ELF-1 (cell line): ENCODE measurements around the gene ADAMTS12.
A peak's percentile ranks its signal among the peaks of the same experiment; 100 is the strongest.

ENCODE experiments used
- DNase-seq: peaks from one replicate; pipeline ENCODE4 v3.0.0-alpha.2; 2016; ENCODE audit warnings: low read depth, low spot score

The ADAMTS12 gene

GRCh38 chr5:33761139-33761538, 130.7 kb downstream of the ADAMTS12 start:
- peak; percentile 51 for DNase-seq

GRCh38 chr5:33758737-33759136, 133.1 kb downstream of the ADAMTS12 start:
- no peak for DNase-seq

DNA sequence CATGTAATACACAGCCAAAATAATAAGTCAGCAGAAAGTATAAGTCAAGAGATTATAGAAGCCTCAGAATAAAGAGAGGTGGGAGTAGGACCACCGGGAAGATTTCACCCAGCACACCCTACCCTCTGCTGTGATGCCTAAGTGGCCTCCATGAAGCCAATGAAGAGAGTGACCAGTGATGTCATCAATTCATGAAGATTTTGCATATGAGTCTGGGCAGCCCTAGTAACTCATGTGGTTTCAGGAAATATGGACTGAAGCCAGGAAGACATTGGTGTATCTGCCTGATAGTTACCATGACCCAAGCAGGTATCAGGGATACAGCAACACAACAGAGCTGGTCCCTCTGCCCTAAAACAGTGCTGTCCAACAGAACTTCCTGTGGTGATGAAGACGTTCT, 135.3 kb downstream of the ADAMTS12 start:
- DNase-seq: no peak

DNA sequence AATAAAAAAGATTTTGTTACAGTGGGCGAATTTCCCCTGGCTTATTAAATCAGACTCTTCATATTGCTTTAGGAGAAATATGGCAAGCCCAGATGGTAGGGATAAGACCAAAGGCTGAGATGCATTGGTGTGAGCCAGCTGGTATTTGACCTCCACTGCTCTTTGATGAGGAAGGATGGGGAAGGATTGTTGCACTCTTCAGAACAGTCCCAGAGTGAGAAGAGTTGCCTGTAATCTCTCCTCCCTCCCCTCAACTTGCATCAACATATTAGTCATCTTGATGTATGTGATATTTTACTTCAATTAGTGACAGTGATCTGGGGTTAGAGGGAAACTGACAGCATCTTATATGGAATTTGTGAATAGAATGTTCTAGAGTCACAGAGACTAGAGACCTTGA, 136.6 kb downstream of the ADAMTS12 start:
- DNase-seq: no peak

DNA sequence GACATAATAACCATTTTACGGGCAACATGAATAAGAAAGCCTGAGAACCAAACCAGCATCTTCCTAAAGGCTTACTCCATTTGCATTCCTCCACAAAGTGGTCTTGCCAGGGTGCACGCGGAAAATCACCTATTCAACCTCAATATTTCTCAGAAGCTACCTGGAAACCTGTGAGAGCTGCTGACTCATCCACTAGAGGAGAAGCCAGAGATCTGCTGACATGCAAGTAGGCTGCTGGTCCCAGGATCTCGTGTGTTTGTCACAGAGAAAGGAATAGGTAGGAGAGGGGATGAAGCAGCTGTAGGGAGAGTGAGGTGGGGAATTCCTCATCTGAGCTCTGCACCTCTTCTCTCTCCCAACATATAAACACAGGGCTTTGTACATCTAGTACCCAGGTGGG, 138.1 kb downstream of the ADAMTS12 start:
- no peak for DNase-seq

- no peak for DNase-seq
These were observed 143.0 kb downstream of the ADAMTS12 start for GRCh38 chr5:33748754-33749153.

GRCh38 chr5:33745101-33745770, 146.6 kb downstream of the ADAMTS12 start:
- DNase-seq: no peak

DNA sequence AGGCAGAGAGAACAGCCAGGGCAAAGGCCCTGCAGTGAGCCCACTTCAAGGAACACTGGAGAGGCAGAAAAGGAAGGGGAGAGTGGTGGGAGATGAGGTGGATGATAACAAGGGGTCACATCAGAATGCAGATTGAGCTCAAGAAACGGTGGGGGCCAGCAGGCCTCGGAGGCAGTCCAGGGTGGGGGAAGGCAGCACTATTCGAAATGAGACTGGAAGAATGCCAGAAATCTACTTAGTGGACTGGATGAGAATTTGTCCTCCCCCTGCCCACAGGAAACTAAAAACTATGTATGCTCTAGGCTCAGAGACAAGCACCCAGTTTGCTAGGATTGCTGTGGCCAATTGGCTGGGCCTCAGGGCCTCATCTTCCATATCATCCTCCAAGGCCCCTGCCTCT, 148.7 kb downstream of the ADAMTS12 start:
- peak; percentile 19 for DNase-seq

GRCh38 chr5:33742181-33742580, 149.6 kb downstream of the ADAMTS12 start:
- no peak for DNase-seq

- DNase-seq: no peak
These were observed 152.8 kb downstream of the ADAMTS12 start for GRCh38 chr5:33738967-33739366.

- DNase-seq: no peak
These were observed 153.7 kb downstream of the ADAMTS12 start for GRCh38 chr5:33738097-33738496.

DNA sequence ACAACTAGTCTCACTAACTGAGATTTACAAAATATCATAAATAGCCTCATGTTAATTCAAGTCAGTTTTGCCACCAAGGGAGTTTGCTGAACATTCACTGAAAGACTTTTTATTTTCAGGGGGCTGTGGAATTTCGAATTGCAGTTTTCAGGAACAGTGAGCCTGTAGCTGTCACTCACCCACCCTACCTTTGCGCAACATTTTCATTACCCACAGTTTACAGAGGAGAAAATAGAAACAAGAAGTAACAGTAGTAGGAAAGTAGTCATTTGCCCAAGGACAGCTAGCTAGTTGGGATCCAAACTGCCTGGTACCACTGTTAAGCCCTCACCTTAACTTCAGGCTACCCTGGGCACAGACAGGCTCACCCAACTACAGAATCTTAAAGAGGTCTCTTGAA, 154.1 kb downstream of the ADAMTS12 start:
- DNase-seq: no peak

GRCh38 chr5:33737284-33737683, 154.5 kb downstream of the ADAMTS12 start:
- no peak for DNase-seq

DNA sequence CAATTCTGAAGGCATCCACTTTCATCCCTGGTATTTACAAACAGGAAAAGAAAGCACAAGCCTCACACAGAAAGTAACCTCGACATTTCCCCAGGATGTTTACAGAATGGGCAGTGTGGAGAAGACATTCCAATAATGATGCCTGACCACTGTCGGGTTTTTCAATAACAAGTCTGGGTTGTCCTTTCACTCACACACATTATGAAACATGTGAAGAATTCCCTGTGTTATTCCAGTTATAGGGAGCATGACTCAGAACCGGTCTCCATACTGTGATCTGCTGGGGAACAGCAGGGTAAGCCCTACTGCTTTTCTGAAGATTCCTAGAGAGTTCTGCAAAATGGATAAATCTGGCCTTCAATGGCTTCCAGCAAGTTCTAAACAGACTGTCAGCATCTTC, 155.3 kb downstream of the ADAMTS12 start:
- no peak for DNase-seq

- DNase-seq: no peak
These were observed 156.7 kb downstream of the ADAMTS12 start for GRCh38 chr5:33735072-33735471.

GRCh38 chr5:33734537-33734936, 157.3 kb downstream of the ADAMTS12 start:
- DNase-seq: peak; percentile 33

DNA sequence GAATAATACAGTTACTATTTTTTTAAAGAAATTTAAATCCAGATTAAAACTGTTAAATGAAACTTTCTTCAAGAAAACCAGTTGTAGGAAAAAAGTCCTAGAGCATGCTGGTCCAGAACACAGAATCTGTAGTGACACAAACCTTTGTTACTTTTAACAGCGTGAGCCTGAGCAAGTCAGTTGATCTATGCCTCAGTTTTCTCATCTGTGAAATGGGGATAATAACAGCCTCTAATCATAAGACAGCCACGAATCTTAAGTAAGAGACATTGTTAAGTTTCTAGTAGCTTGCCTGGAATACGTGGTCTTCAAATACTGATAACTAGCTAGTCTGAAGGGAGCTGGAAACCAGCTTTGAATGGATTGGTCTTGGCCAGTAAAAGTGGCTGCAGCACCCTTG, 158.6 kb downstream of the ADAMTS12 start:
- no peak for DNase-seq

- DNase-seq: no peak
These were observed 165.2 kb downstream of the ADAMTS12 start for GRCh38 chr5:33726422-33727165.

GRCh38 chr5:33725806-33726205, 166.0 kb downstream of the ADAMTS12 start:
- DNase-seq: no peak

- no peak for DNase-seq
These were observed 170.1 kb downstream of the ADAMTS12 start for GRCh38 chr5:33721491-33722200.

GRCh38 chr5:33720176-33720575, 171.6 kb downstream of the ADAMTS12 start:
- no peak for DNase-seq

DNA sequence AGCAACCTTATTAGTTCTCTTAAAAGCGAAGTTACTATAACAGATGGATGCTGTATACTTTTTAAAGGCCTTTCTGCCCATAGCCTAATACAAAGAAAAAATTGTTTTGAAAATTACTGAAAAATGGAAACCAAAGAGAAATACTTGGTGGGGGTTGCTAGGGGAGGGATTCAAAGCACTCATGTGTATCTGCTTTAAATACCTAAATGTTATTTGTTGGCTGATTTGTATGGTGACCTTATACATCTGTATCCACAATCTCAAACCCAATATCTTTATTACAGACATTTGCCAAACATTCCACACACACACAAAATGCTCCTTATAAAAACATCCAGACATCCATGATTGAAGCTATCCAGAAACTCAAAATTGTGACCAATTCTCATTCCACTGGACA, 172.0 kb downstream of the ADAMTS12 start:
- no peak for DNase-seq

DNA sequence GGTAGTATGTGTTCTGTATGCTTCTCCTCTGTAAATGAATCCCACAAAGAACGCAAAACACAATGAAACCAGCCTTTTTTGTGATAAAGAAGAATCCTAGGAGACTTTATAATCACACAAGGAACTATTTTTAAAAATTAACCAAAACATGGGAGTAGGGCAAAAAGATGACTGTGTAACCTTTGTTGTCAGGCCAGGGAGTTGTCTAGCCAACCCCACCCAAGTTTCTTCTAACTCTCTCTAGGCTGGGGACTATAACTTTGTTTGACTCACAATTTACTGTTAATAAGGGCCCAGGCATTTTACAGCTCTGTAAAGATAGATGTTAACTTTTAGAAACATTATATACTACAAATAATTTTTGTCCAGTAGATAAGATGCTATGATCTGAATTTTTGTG, 176.1 kb downstream of the ADAMTS12 start:
- DNase-seq: no peak
